Stimulated activated CD8-positive, alpha-beta memory T cell treated with anti-CD3 and anti-CD28 coated beads, Interleukin-7, amount 100 ng/mL, for 1 hour (primary cell): ENCODE measurements around the gene CLEC17A.

Experiments used
- DNase-seq, 2 donors: peaks; one replicate each; pipeline ENCODE4 v3.0.0-alpha.2; 2020; ENCODE audit warnings: low read depth in 2 of 2

CLEC17A gene

GRCh38 chr19:14654786-14655560 lies 72.1 kb downstream of the CLEC17A start:
- DNase-seq: no peak

- no peak for DNase-seq
Observed at GRCh38 chr19:14655726-14656125, 72.8 kb downstream of the CLEC17A start.

GRCh38 chr19:14659874-14660489 lies 77.1 kb downstream of the CLEC17A start:
- no peak for DNase-seq

GRCh38 chr19:14661372-14661924 lies 78.6 kb downstream of the CLEC17A start:
- DNase-seq: no peak
